Mesenchymal stem cell (in vitro differentiated cells and primary cell): ENCODE measurements around the gene CLTC.

Experiments
- DNase-seq: peaks from one replicate; pipeline ENCODE4 v3.0.0-alpha.2; 2013
- H2AFZ ChIP-seq: one replicate; pipeline ENCODE4 v1.6.1; 2013; ENCODE audit warnings: low read depth, mild to moderate bottlenecking, control low read depth, inconsistent platforms, low read length, moderate library complexity
- H2AK5ac ChIP-seq: 2 replicates; pipeline ENCODE4 v1.6.1; 2013; ENCODE audit warnings: low read length, moderate library complexity, mild to moderate bottlenecking, inconsistent platforms; ENCODE audit not compliant: severe bottlenecking
- H2BK120ac ChIP-seq: one replicate; pipeline ENCODE4 v1.6.1; 2013; ENCODE audit warnings: low read depth, mild to moderate bottlenecking, inconsistent platforms, low read length, moderate library complexity
- H2BK12ac ChIP-seq, 2 experiments: one replicate each; pipeline ENCODE4 v1.6.1; 2013; ENCODE audit warnings: inconsistent platforms in 2 of 2, low read length in 2 of 2, mild to moderate bottlenecking in 2 of 2, moderate library complexity in 2 of 2, control low read depth in 1 of 2
- H2BK15ac ChIP-seq: one replicate; pipeline ENCODE4 v1.6.1; 2013; ENCODE audit warnings: mild to moderate bottlenecking, low read depth, inconsistent platforms; ENCODE audit not compliant: poor library complexity, severe bottlenecking
- H2BK5ac ChIP-seq: 2 replicates; pipeline ENCODE4 v1.6.1; 2013; ENCODE audit warnings: low read depth, mild to moderate bottlenecking, low read length, control low read depth, inconsistent platforms; ENCODE audit not compliant: poor library complexity, severe bottlenecking
- H3K14ac ChIP-seq, 2 experiments: one replicate each; pipeline ENCODE4 v1.6.1; 2013; ENCODE audit warnings: inconsistent platforms in 2 of 2, low read length in 2 of 2, control low read depth in 1 of 2, mild to moderate bottlenecking in 1 of 2, moderate library complexity in 1 of 2
- H3K18ac ChIP-seq, 2 experiments: one replicate each; pipeline ENCODE4 v1.6.1; 2013; ENCODE audit warnings: inconsistent platforms in 2 of 2, low read length in 2 of 2, control low read depth in 1 of 2, low read depth in 1 of 2, mild to moderate bottlenecking in 1 of 2
- H3K23ac ChIP-seq, 2 experiments: one replicate each; pipeline ENCODE4 v1.6.1; 2013; ENCODE audit warnings: inconsistent platforms in 2 of 2, low read length in 2 of 2, mild to moderate bottlenecking in 2 of 2, moderate library complexity in 2 of 2, control low read depth in 1 of 2
- H3K27ac ChIP-seq: 2 replicates; pipeline ENCODE4 v1.5.1; 2013; ENCODE audit warnings: mild to moderate bottlenecking, moderate library complexity, low read length, control low read depth, inconsistent platforms; ENCODE audit not compliant: poor library complexity, severe bottlenecking
- H3K27me3 ChIP-seq, 2 experiments: 2 replicates each; pipeline versions ENCODE4 v1.6.1 to v1.7.0; 2013; ENCODE audit warnings: low read length in 2 of 2, mild to moderate bottlenecking in 2 of 2, moderate library complexity in 2 of 2, control low read depth in 1 of 2, inconsistent platforms in 1 of 2; ENCODE audit not compliant: control insufficient read depth in 1 of 2, insufficient read depth in 1 of 2
- H3K36me3 ChIP-seq, 2 experiments: 2 replicates each; pipeline versions ENCODE4 v1.6.1 to v1.7.0; 2013; ENCODE audit warnings: low read length in 2 of 2, control low read depth in 1 of 2, inconsistent platforms in 1 of 2, low read depth in 1 of 2, mild to moderate bottlenecking in 1 of 2; ENCODE audit not compliant: insufficient read depth in 2 of 2, control insufficient read depth in 1 of 2
- H3K4ac ChIP-seq, 2 experiments: one replicate each; pipeline ENCODE4 v1.6.1; 2013; ENCODE audit warnings: inconsistent platforms in 2 of 2, low read length in 2 of 2, mild to moderate bottlenecking in 2 of 2, moderate library complexity in 2 of 2, control low read depth in 1 of 2, low read depth in 1 of 2
- H3K4me1 ChIP-seq: 2 replicates; pipeline ENCODE4 v1.6.1; 2013; ENCODE audit warnings: low read depth, low read length, control low read depth; ENCODE audit not compliant: control insufficient read depth, insufficient read depth
- H3K4me2 ChIP-seq: 2 replicates; pipeline ENCODE4 v1.6.1; 2013; ENCODE audit warnings: low read length, mild to moderate bottlenecking, inconsistent platforms; ENCODE audit not compliant: poor library complexity, severe bottlenecking
- H3K4me3 ChIP-seq, 2 experiments: 2 replicates each; pipeline versions ENCODE4 v1.5.1 to v1.7.0; 2013; ENCODE audit warnings: low read length in 2 of 2, mild to moderate bottlenecking in 2 of 2, control low read depth in 1 of 2, low read depth in 1 of 2; ENCODE audit not compliant: insufficient read depth in 1 of 2
- H3K79me1 ChIP-seq: replicated peaks from 2 replicates; pipeline ENCODE4 v1.6.1; 2013; ENCODE audit warnings: mild to moderate bottlenecking, control low read depth, low read length, inconsistent platforms; ENCODE audit not compliant: poor library complexity, severe bottlenecking
- H3K9ac ChIP-seq: 2 replicates; pipeline ENCODE4 v1.7.0; 2013; ENCODE audit warnings: mild to moderate bottlenecking, low read length, moderate library complexity
- H3K9me3 ChIP-seq: 2 replicates; pipeline ENCODE4 v1.7.0; 2013; ENCODE audit warnings: mild to moderate bottlenecking, low read length; ENCODE audit not compliant: control insufficient read depth
- H4K8ac ChIP-seq: one replicate; pipeline ENCODE4 v1.6.1; 2013; ENCODE audit warnings: inconsistent platforms, mild to moderate bottlenecking, low read length, moderate library complexity
- H4K91ac ChIP-seq: one replicate; pipeline ENCODE4 v1.6.1; 2013; ENCODE audit warnings: mild to moderate bottlenecking, low read length, inconsistent platforms
- WGBS: methylation state at CpG from one replicate; pipeline ENCODE4 v1.1.7; 2013; ENCODE audit warnings: mixed read lengths; 5-methylcytosine and 5-hydroxymethylcytosine counted together

The CLTC gene

DNA sequence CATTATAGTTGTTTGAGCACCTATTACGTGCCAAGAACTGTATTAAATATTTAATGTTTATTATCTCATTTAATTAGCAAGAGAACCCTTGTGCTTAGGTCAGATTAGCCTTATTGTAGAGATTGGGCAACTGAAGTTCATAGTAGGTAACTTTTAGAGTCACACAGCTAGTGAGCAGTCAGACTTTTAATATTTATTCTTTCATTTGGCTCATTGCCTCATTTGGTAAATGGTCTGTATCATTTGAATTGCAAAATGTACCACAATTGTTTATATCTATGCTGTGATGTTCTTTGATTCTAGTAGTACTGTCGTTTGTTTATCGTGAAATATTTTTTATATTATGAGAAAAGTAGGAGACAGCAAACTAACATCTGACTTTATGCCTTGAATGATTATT is 7.6 kb downstream of the CLTC start:
- no peak overlapping the region for H3K4me2 ChIP-seq
- H2AFZ ChIP-seq: no peak overlapping the region
- no peak overlapping the region for H4K91ac ChIP-seq
- H2AK5ac ChIP-seq: no peak overlapping the region
- no peak overlapping the region for H3K4me3 ChIP-seq
- H3K23ac ChIP-seq: no peak overlapping the region
- no peak overlapping the region for H2BK5ac ChIP-seq
- no peak overlapping the region for H3K18ac ChIP-seq
- no peaks in the 10 kb centered on the region for H3K9me3 ChIP-seq
- no peak overlapping the region for H3K9ac ChIP-seq
- H3K27me3 ChIP-seq: no peaks in the 10 kb centered on the region
- H3K36me3 ChIP-seq: peaks cover 7 to 56% of the 10 kb centered on the region in 2 experiments
- H2BK15ac ChIP-seq: no peak overlapping the region
- H3K79me1 ChIP-seq: no peaks in the 10 kb centered on the region
- H3K4me1 ChIP-seq: peaks cover 9% of the 10 kb centered on the region
- no peak overlapping the region for H3K4ac ChIP-seq
- H2BK12ac ChIP-seq: no peak overlapping the region
- H3K27ac ChIP-seq: no peak overlapping the region
- no peak overlapping the region for H4K8ac ChIP-seq
- H3K14ac ChIP-seq: no peak overlapping the region
- peak; percentile 45 for DNase-seq
- WGBS: 92% methylated on average over 2 of the region's 3 CpGs
- no peak overlapping the region for H2BK120ac ChIP-seq

DNA sequence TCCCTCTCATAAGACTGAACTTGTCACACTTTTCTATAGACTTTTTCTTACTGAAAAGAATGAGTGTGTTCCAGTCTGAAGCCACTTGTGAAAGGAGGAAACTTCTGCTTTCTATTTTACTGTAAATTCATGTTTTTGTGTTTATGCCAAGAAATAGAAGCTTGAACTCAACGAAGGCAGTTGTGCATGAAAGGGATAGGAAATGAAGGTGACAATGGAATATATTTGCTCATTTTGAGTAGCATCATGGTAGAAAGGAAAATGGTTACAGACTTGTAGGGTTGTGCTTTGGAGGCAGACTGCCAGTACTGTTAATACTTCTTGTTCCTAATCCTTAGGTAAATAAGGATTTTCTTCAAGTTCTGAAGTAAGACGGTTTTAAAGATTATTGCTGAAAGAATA is 8.1 kb downstream of the CLTC start:
- no peak overlapping the region for H2BK5ac ChIP-seq
- no peak overlapping the region for H3K4ac ChIP-seq
- H3K79me1 ChIP-seq: no peaks in the 10 kb centered on the region
- no peak overlapping the region for H2AFZ ChIP-seq
- H2AK5ac ChIP-seq: no peak overlapping the region
- 92% methylated on average over 1 of the region's 2 CpGs for WGBS
- peak overlapping the region; percentile 4 for H3K9ac ChIP-seq
- no peak overlapping the region for H3K18ac ChIP-seq
- no peak overlapping the region for H2BK12ac ChIP-seq
- no peak overlapping the region for H2BK15ac ChIP-seq
- H3K14ac ChIP-seq: no peak overlapping the region
- peak; percentile 28 for DNase-seq
- H3K23ac ChIP-seq: no peak overlapping the region
- H3K4me1 ChIP-seq: peaks cover 8% of the 10 kb centered on the region
- no peak overlapping the region for H3K4me2 ChIP-seq
- peak overlapping the region; percentile 23 for H3K27ac ChIP-seq
- no peak overlapping the region for H2BK120ac ChIP-seq
- peaks cover 7 to 55% of the 10 kb centered on the region in 2 experiments for H3K36me3 ChIP-seq
- H3K9me3 ChIP-seq: no peaks in the 10 kb centered on the region
- no peak overlapping the region for H4K8ac ChIP-seq
- H3K27me3 ChIP-seq: no peaks in the 10 kb centered on the region
- no peak overlapping the region for H3K4me3 ChIP-seq
- H4K91ac ChIP-seq: no peak overlapping the region

DNA sequence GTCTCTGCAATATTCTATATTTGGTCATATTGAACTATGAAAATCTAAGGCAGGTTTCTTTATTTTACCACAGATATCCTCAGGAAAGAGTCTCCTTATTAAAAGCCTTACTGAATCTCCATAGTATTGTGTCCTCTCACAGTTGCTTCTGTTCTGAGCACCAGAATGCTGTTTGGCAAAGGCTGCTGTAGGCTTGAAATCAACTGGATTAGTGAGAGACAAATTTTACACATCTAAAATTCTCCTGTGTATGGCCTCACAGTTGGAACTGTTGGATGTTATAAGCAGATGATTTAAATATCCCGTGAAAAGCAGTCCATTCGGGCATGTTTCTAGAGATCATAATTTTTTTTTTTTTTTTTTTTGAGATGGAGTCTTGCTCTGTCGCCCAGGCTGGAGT is 9.5 kb downstream of the CLTC start:
- Histone ChIP-seq H3K4ac (no peak overlapping the region), H3K36me3 (peaks cover 10 to 48% of the 10 kb centered on the region in 2 experiments), H2BK120ac (no peak overlapping the region), H3K14ac (no peak overlapping the region), H3K4me2 (no peak overlapping the region), H3K27ac (no peak overlapping the region), H3K23ac (no peak overlapping the region), H4K8ac (no peak overlapping the region), H3K18ac (no peak overlapping the region), H3K79me1 (no peaks in the 10 kb centered on the region), H4K91ac (no peak overlapping the region), H3K9me3 (no peaks in the 10 kb centered on the region), H2BK5ac (no peak overlapping the region), H3K9ac (no peak overlapping the region), H2BK12ac (no peak overlapping the region), H3K4me1 (peaks cover 11% of the 10 kb centered on the region), H3K4me3 (no peak overlapping the region), H2AFZ (no peak overlapping the region), H2AK5ac (no peak overlapping the region), H3K27me3 (no peaks in the 10 kb centered on the region), H2BK15ac (no peak overlapping the region)
- WGBS: 100% methylated on average over 2 of the region's 3 CpGs
- no peak for DNase-seq

DNA sequence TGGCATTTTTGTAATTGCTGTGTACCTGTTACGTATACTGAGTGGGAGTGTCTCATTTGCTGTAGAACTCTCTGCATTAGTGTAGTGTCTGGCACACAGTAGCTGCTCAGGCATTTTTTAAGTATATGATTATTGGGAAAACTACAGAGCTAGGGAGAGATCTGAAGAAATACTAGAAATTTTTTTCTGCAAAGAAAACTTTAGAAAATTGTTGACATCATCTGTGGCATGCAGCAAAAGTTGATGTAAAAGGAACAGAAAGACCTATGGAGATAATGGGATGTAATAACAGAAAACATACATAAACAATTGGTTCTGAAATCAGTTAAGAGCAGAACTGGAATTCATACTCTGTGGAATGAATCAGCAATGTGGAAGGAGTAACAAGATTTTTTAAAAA is 11.6 kb downstream of the CLTC start:
- WGBS: 100% methylated on average over 1 of the region's 1 CpG
- no peak overlapping the region for H2BK12ac ChIP-seq
- no peak overlapping the region for H3K14ac ChIP-seq
- H4K91ac ChIP-seq: no peak overlapping the region
- no peaks in the 10 kb centered on the region for H3K79me1 ChIP-seq
- H3K36me3 ChIP-seq: peaks cover 13 to 46% of the 10 kb centered on the region in 2 experiments
- no peak overlapping the region for H4K8ac ChIP-seq
- no peak overlapping the region for H2AFZ ChIP-seq
- peaks cover 11% of the 10 kb centered on the region for H3K4me1 ChIP-seq
- no peaks in the 10 kb centered on the region for H3K27me3 ChIP-seq
- H3K9me3 ChIP-seq: no peaks in the 10 kb centered on the region
- H3K27ac ChIP-seq: no peak overlapping the region
- no peak overlapping the region for H3K9ac ChIP-seq
- H3K23ac ChIP-seq: no peak overlapping the region
- H3K4me3 ChIP-seq: no peak overlapping the region
- H2BK5ac ChIP-seq: no peak overlapping the region
- no peak overlapping the region for H3K4ac ChIP-seq
- no peak overlapping the region for H2BK120ac ChIP-seq
- DNase-seq: no peak
- no peak overlapping the region for H2AK5ac ChIP-seq
- H3K18ac ChIP-seq: no peak overlapping the region
- H3K4me2 ChIP-seq: no peak overlapping the region
- H2BK15ac ChIP-seq: no peak overlapping the region
